ENCODE measurements around the gene MAP1A. TPM values are rescaled to one million over a fixed set of nuclear protein-coding genes. Genes with fewer than 3 reads are reported as not detected.
A peak's percentile ranks its signal among the peaks of the same experiment; 100 is the strongest.

The MAP1A gene
- polyA plus RNA-seq, 3 donors = 7.7 to 9.6 (median 8.2) TPM

- peak; percentile 98 for DNase-seq
Measured at GRCh38 chr15:43510200-43511011, 7.0 kb upstream of the MAP1A start.

DNA sequence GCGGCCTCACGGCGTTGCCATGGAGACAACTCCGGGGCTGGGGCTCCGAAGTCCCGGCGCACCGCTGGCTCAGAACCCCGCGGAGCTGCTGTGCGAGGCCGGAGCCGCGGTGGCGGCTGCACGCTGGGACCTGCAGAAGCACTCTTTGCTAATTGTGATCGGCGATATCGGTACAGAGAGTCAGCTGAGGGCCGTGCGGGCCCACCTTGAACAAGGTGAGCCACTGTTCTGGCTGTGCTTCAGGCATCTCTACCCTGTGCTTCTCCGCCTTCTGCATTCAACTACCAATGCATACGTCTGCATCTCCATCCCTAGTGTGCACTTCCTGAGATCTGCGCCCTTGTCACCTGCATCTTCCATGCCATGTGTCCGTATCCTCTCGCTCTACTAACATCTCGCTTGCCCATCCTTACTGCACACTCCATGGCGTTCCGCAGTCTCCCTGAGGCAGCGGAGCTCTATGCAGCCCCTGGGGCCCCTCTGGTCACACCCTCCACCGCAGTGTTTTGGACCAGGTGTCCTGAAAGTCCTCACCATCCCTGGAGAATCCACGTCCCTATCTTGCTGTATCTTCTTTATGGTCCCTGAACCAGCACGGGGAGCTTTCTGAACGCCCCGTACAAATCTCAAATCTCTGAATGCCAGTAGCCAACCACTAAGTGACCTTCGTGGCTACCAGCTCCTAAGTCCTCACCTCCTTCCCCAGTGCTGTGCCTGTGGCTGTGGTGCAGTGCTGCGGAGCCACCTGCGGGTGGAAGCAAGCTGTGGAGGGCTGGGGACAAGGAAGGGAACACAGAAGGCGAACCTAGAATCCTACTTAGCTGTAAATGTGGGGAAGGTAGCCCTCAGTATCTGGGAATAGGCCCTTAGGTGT, 6.2 kb upstream of the MAP1A start:
- no peak for DNase-seq

- DNase-seq = no peak
Measured at GRCh38 chr15:43513550-43513949, 3.9 kb upstream of the MAP1A start.

DNA sequence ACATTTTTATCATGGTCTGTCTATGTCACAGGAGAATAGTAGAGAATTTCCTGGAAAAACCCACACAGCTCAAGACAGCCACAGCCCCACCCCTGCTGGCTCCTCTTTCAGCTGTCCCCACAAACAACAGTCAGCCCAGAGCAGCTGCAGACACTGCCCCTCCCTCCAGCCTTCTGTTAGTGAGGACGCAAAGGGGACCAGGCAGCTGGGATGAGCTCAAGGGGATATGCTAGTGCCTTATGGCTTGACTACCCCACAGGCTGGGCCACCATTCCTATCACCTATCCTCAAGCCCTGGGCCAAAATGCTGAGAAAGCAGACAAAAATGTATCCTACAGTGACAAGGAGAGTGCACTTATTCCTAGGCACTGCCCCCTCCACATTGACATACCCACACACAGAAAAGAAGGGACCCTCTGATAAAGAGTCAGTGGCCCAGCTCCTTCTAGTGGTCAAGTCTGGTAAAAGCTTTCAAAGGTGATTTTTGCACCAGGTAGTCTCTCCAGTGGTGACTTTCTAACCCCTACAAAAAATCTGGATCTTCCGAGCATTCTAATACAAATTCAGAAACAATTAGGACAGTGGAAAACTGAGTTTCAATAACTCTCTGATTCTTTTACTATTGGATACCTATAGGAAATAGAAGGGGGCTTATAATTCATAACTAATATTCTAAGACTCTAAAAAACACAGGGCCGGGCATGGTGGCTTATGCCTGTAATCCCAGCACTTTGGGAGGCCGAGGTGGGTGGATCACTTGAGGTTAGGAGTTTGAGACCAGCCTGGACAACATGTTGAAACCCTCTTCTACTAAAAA, 3.0 kb upstream of the MAP1A start:
- no peak for DNase-seq

DNA sequence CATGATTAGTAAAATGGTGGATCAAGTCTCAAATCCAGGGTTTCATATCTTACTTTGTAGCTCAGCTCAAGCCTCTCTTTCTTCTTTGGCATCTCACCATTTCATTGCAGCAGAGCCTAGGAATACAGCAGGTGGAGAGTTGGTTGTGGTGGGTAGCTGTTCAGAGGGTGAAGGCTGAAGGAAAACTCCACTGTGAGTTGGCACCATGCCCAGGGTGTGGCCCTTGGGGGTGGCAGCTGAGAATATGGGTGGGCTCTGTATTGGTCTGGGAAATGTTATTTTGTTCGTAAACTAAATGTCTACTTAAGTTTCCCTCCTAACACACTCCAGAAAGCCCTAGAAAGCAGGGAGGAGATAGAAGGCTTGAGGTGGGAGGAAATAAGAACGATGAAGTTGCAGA, 1.7 kb upstream of the MAP1A start:
- no peak for DNase-seq

DNA sequence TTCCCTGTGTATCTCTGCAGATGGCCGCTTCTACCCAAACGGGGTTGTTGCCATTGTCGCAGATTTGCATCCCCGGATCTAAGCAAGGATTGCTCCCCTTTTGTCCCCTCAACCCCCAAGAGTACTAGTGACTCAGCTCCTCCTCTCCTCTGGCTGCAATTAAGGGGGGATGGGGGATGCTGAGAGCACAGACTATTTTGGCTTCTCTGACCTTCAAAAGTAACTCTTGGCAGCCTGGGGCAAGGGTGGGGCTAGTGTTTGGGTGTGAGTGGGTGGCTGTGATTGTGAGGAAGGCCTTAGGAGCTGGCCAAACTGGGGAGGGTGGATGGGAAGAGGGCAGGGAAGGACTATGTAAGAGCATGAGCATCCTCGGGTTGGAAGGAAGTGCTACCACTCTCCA, 1.2 kb upstream of the MAP1A start:
- DNase-seq = no peak

GRCh38 chr15:43516801-43517353, 531 bp upstream of the MAP1A start:
- no peak for DNase-seq

GRCh38 chr15:43518197-43518761, 871 bp downstream of the MAP1A start:
- no peak for DNase-seq

GRCh38 chr15:43519196-43519595, 1.8 kb downstream of the MAP1A start:
- no peak for DNase-seq

GRCh38 chr15:43520138-43520537, 2.7 kb downstream of the MAP1A start:
- no peak for DNase-seq

GRCh38 chr15:43521419-43521818, 4.0 kb downstream of the MAP1A start:
- no peak for DNase-seq

- no peak for DNase-seq
Measured at GRCh38 chr15:43522247-43522646, 4.8 kb downstream of the MAP1A start.

DNA sequence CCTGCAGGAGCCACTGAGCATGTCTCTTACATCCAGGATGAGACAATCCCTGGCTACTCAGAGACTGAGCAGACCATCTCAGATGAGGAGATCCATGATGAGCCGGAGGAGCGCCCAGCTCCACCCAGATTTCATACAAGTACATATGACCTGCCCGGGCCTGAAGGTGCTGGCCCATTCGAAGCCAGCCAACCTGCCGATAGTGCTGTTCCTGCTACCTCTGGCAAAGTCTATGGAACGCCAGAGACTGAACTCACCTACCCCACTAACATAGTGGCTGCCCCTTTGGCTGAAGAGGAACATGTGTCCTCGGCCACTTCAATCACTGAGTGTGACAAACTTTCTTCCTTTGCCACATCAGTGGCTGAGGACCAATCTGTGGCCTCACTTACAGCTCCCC, 6.2 kb downstream of the MAP1A start:
- DNase-seq = no peak

DNA sequence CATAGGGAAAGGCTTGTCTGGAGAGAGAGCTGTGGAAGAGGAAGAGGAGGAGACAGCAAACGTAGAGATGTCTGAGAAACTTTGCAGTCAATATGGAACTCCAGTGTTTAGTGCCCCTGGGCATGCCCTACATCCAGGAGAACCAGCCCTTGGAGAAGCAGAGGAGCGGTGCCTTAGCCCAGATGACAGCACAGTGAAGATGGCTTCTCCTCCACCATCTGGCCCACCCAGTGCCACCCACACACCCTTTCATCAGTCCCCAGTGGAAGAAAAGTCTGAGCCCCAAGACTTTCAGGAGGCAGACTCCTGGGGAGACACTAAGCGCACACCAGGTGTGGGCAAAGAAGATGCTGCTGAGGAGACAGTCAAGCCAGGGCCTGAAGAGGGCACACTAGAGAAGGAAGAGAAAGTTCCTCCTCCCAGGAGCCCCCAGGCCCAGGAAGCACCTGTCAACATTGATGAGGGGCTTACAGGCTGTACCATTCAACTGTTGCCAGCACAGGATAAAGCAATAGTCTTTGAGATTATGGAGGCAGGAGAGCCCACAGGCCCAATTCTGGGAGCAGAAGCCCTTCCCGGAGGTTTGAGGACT, 6.9 kb downstream of the MAP1A start:
- no peak for DNase-seq

GRCh38 chr15:43525131-43525530, 7.7 kb downstream of the MAP1A start:
- DNase-seq = no peak

GRCh38 chr15:43526261-43526930, 9.0 kb downstream of the MAP1A start:
- DNase-seq = no peak

- no peak for DNase-seq
Measured at GRCh38 chr15:43527016-43527801, 9.8 kb downstream of the MAP1A start.

- DNase-seq = no peak
Measured at GRCh38 chr15:43527802-43528541, 10.6 kb downstream of the MAP1A start.

GRCh38 chr15:43528542-43529007, 11.2 kb downstream of the MAP1A start:
- DNase-seq = no peak
